Eye (tissue), 1 donor: ENCODE results near the gene CDKN2D.

Experiments used
- DNase-seq: peaks from one replicate; pipeline ENCODE4 v3.0.0-alpha.2; 2015

CDKN2D gene

GRCh38 chr19:10568826-10569651 lies at the start of gene CDKN2D:
Gene CDKN2D, minus strand, starts transcription at chr19:10568979. Its CDS starts 326 bp downstream, at chr19:10568653.
- DNase-seq: peak; percentile 100

- DNase-seq: peak; percentile 27
Observed at GRCh38 chr19:10617409-10618121, 48.8 kb upstream of the CDKN2D start.

- DNase-seq: no peak
Observed at GRCh38 chr19:10615429-10616023, 46.7 kb upstream of the CDKN2D start.

DNA sequence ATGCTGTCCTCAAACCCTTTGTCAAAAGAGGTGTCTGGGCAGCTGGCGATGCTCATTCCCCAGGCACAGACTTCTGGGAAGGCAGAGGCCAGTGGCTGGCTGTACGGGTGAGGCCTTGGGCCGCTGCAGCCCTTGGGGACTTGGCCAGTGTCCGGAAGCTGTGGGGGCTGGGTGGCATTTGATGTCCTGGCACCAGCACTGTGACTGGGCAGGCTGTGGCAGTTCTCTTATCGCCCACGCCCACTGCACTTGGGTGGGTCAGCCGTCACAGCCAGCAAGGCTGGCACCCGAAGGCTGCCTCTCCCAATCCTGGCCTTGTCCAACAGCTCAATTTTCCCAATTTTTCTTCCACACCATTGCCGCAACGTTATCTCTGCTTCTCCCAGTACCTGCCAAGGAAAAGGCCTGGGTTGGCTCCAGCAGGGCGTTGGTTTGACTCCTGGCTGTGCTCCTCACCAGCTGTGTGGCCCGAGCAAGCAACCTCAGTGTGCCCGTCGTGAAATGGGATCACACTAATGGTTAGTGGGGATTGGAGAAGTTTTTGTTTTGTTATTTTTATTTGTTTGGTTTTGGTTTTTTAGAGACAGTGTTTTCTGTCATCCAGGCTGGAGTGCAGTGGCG lies 43.8 kb upstream of the CDKN2D start:
- no peak for DNase-seq

- DNase-seq: no peak
Observed at GRCh38 chr19:10611907-10612306, 43.1 kb upstream of the CDKN2D start.

GRCh38 chr19:10604460-10604980 lies 35.7 kb upstream of the CDKN2D start:
- DNase-seq: no peak

DNA sequence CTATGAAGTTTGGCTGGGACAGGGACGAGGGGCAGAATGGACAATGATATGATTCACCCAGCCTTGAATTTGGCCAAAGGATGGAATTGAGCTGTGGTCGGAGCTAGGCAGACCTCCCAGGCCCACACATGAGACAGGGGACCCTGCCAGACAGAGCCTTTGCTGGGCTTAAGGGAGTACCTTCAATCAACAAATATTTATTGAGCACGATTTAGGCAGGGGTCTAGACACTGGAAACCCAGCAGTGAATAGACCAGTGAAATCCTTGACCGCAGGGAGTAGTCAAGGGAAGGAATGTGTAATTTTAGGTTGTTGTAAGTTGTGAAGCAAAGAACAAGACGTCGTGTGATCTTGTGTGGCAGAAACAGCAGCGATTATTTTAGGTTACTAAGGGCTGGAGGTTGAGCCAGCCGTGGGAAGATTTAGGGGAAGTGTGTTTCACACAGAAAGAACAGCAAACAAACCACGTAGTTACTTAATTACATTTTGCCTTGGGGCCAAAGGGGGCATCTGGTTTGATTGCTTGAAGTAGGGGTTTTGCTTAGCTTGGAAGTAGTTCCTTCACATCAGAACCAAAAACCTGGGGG lies 35.2 kb upstream of the CDKN2D start:
- peak; percentile 9 for DNase-seq

DNA sequence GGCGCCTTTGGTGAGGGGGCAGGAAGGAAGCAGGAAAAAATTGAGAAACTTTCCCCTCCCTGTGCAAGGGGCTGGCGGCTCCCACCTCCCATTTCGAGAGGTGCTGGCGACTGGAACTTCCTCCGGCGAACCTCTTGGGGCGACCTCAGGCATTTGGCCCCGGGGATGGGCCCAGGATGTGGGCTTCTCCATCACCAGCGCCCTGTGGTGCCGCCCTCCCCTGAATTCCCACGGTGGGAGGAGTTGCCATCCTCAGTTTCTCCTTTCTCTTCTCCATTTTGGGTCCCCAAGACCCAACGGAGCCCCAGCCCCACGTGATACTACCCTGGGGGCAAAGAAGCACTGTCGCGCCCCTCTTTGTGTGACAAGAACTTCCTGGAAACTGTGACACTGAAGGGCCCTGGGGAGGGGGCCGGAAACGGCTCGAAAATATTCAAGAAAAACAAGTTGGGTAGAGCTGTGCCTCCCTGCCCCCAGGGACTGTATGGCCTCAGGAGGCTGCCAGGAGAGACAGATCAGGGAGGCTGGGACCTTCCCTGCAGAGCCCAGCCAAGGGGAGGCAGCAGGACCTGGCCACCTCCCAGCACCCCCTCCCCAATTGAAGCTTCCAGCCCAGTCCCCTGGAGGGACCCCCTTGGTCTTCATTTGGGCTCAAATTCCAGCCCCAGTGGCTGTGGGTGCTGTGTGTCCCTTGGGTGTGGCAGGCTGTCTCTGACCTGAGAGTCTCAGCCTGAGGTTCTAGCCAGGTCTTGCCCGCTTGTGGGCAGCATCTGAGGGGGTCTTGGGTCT lies 34.5 kb upstream of the CDKN2D start:
- no peak for DNase-seq

DNA sequence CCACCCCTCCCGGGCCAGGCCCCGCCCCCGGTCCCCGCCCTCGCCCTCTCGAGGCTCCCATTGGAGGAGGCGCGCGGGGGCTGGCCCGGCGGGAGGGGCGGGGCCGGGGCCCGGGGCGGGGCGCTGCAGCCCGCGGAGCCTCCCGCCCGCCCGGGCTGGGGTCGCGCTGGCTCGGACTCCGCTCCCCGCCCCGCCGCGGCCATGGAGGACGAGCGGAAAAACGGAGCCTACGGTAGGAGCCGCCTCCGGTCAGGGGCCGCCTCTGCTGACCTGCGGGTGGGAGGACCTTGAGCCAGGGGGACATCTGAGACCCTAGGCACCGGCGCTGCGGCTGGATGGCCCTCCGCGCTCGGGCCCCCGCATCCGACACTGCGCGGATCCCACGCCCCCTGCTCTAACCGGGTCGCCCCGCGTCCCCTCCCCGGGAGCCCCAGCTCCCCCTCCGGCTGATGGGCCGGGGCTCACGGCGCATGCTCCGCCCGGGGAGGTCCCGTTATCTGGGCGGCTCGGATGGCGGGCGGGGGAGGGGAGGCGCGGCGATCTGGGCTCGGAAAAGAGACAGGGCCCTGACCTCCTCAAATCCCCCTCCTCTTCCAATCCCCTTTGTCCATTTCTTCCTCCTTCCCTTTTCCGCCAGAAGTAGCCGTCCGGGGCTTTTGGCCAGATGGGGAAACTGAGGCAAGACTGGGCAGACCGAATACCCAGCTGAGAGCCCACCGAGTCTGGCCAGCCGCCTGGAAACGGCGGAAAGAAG lies 33.7 kb upstream of the CDKN2D start:
- peak; percentile 92 for DNase-seq

DNA sequence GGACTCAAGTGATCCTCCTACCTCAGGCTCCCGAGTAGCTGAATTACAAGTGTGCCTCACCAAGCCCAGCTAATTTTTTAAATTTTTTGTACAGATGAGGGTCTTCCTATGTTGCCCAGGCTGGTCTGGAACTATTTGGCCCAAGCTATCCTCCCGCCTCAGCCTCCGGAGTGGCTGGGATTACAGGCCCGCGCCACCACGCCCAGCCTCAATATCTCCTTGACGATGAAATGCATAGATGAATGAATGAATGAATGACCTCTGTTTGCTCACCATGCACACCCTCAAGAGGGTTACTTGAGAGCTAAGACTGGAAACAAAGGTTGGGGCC lies 33.2 kb upstream of the CDKN2D start:
- no peak for DNase-seq

- DNase-seq: no peak
Observed at GRCh38 chr19:10600149-10600548, 31.4 kb upstream of the CDKN2D start.

DNA sequence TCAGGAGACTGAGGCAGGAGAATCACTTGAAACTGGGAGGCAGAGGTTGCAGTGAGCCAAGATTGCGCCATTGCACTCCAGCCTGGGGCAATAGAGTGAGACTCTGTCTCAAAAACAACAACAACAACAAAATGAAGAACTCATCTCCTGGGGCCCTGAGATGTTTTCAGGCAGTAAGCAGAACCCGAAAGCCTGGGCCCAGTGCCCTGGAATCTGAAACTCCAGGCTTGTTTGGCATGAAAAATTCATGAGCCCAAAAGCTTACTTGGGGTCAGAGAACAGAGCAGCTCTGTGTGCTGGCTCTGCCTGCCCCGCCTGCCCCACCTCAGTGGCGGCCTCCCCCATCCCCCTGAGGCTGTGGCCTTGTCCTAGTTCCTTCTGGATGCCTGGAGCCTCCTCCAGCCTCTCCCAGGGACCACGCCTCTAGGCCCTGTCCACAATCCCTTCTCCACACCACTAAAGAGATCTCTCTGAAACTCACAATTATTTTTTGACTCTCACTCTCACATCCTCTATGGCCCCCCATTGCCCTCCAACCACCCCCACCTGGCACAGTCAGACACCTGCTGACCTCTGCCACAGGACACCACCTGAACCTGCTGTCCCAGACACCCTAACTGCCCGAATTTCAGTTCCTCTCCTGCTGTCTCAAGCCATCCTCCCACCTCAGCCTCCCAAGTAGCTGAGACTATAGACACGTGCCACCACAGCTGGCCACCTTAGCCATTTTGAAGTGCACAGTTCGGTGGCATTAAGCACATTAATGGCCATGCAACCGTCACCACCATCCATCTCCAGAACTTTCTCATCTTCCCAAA lies 25.2 kb upstream of the CDKN2D start:
- no peak for DNase-seq

DNA sequence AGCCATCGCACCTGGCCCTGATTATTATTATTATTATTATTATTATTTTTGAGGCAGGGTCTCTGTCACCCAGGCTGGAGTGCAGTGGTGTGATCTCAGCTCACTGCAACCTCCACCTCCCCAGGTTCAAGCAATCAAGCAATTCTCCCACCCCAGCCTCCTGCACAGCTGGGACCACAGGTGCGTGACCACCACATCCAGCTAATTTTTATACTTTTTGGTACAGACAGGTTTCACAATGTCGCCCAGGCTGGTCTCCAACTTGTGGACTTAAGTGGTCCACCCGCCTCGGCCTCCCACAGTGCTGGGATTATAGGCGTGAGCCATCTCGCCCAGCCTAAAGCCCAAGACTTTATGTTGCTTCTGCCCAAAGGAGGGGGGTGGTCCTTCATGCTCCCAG lies 24.4 kb upstream of the CDKN2D start:
- DNase-seq: no peak

- no peak for DNase-seq
Observed at GRCh38 chr19:10587839-10588150, 19.0 kb upstream of the CDKN2D start.

- DNase-seq: no peak
Observed at GRCh38 chr19:10587022-10587838, 18.5 kb upstream of the CDKN2D start, which contains the start of gene AP1M2. Gene AP1M2, minus strand, starts transcription at chr19:10587312. Its CDS starts 81 bp downstream, at chr19:10587231.

- DNase-seq: no peak
Observed at GRCh38 chr19:10586396-10586795, 17.6 kb upstream of the CDKN2D start.

- DNase-seq: no peak
Observed at GRCh38 chr19:10583036-10583776, 14.4 kb upstream of the CDKN2D start.

DNA sequence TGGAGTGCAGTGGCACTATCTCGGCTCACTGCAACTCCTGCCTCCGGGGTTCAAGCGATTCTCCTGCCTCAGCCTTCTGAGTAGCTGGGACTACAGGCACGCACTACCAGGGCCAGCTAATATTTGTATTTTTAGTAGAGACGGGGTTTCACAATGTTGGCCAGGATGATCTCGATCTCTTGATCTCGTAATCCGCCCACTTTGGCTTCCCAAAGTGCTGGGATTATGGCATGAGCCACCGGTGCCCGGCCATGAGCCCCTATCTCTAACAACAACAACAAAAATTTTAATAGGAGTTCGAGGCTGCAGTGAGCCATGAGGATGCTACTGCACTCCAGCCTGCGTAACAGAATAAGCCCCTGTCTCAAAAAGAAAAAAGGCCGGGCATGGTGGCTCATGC lies 13.3 kb upstream of the CDKN2D start:
- no peak for DNase-seq
